Measurements from ENCODE around the gene TMEM38A.
"Not testable (repeated sequence)": the region's sequence is repeated elsewhere in the genome, so short reads cannot be mapped to it uniquely, and the experiment has no call there.

TMEM38A gene

GRCh38 chr19:16702123-16702522, 41.2 kb downstream of the TMEM38A start:
- no peaks in the 10 kb centered on the region for H3K4me1 ChIP-seq (ENCODE audit: control insufficient read depth, insufficient read depth, low read length)
- H3K27me3 ChIP-seq (ENCODE audit: control insufficient read depth, insufficient read depth, low read length), result no peaks in the 10 kb centered on the region
- no peak overlapping the region for H3K9ac ChIP-seq (ENCODE audit: low read length)
- no peak overlapping the region for H3K4me3 ChIP-seq (ENCODE audit: low read length)
- no peaks in the 10 kb centered on the region for H3K36me3 ChIP-seq (ENCODE audit: control insufficient read depth, insufficient read depth, low read length)
- no peak overlapping the region for H3K27ac ChIP-seq (ENCODE audit: low read depth, low read length)

GRCh38 chr19:16703677-16704076, 42.7 kb downstream of the TMEM38A start:
- Histone ChIP-seq H3K9ac (ENCODE audit: low read length) (no peak overlapping the region), H3K4me3 (ENCODE audit: low read length) (no peak overlapping the region), H3K4me1 (ENCODE audit: control insufficient read depth, insufficient read depth, low read length) (no peaks in the 10 kb centered on the region), H3K36me3 (ENCODE audit: control insufficient read depth, insufficient read depth, low read length) (no peaks in the 10 kb centered on the region), H3K27ac (ENCODE audit: low read depth, low read length) (no peak overlapping the region), H3K27me3 (ENCODE audit: control insufficient read depth, insufficient read depth, low read length) (no peaks in the 10 kb centered on the region)

GRCh38 chr19:16710870-16711269, 49.9 kb downstream of the TMEM38A start:
- not testable (repeated sequence) for H3K9ac ChIP-seq (ENCODE audit: low read length); H3K36me3 ChIP-seq (ENCODE audit: control insufficient read depth, insufficient read depth, low read length); H3K4me1 ChIP-seq (ENCODE audit: control insufficient read depth, insufficient read depth, low read length); H3K27me3 ChIP-seq (ENCODE audit: control insufficient read depth, insufficient read depth, low read length); H3K4me3 ChIP-seq (ENCODE audit: low read length); H3K27ac ChIP-seq (ENCODE audit: low read depth, low read length)

- H3K27me3 ChIP-seq (ENCODE audit: control insufficient read depth, insufficient read depth, low read length); H3K4me3 ChIP-seq (ENCODE audit: low read length); H3K4me1 ChIP-seq (ENCODE audit: control insufficient read depth, insufficient read depth, low read length); H3K27ac ChIP-seq (ENCODE audit: low read depth, low read length); H3K9ac ChIP-seq (ENCODE audit: low read length); H3K36me3 ChIP-seq (ENCODE audit: control insufficient read depth, insufficient read depth, low read length): not testable (repeated sequence)
Observed at GRCh38 chr19:16712295-16712694, 51.4 kb downstream of the TMEM38A start.

- H3K4me1 ChIP-seq (ENCODE audit: control insufficient read depth, insufficient read depth, low read length), result no peaks in the 10 kb centered on the region
- H3K27ac ChIP-seq (ENCODE audit: low read depth, low read length), result no peak overlapping the region
- H3K27me3 ChIP-seq (ENCODE audit: control insufficient read depth, insufficient read depth, low read length), result no peaks in the 10 kb centered on the region
Observed at GRCh38 chr19:16714702-16715287, 53.9 kb downstream of the TMEM38A start.

GRCh38 chr19:16715611-16716010, 54.7 kb downstream of the TMEM38A start:
- Histone ChIP-seq H3K4me1 (ENCODE audit: control insufficient read depth, insufficient read depth, low read length) (no peaks in the 10 kb centered on the region), H3K27ac (ENCODE audit: low read depth, low read length) (no peak overlapping the region), H3K27me3 (ENCODE audit: control insufficient read depth, insufficient read depth, low read length) (no peaks in the 10 kb centered on the region), H3K36me3 (ENCODE audit: control insufficient read depth, insufficient read depth, low read length) (no peaks in the 10 kb centered on the region), H3K4me3 (ENCODE audit: low read length) (no peak overlapping the region), H3K9ac (ENCODE audit: low read length) (no peak overlapping the region)

More at GRCh38 chr19:16714702-16715287, 53.9 kb downstream of the TMEM38A start:
- no peak overlapping the region for H3K4me3 ChIP-seq (ENCODE audit: low read length)
- no peaks in the 10 kb centered on the region for H3K36me3 ChIP-seq (ENCODE audit: control insufficient read depth, insufficient read depth, low read length)
- no peak overlapping the region for H3K9ac ChIP-seq (ENCODE audit: low read length)

- Histone ChIP-seq H3K36me3 (ENCODE audit: control insufficient read depth, insufficient read depth, low read length) (no peaks in the 10 kb centered on the region), H3K27ac (ENCODE audit: low read depth, low read length) (no peak overlapping the region), H3K4me1 (ENCODE audit: control insufficient read depth, insufficient read depth, low read length) (no peaks in the 10 kb centered on the region), H3K9ac (ENCODE audit: low read length) (no peak overlapping the region), H3K27me3 (ENCODE audit: control insufficient read depth, insufficient read depth, low read length) (no peaks in the 10 kb centered on the region), H3K4me3 (ENCODE audit: low read length) (no peak overlapping the region)
Observed at GRCh38 chr19:16721051-16721450, 60.1 kb downstream of the TMEM38A start.

GRCh38 chr19:16722591-16722990, 61.7 kb downstream of the TMEM38A start:
- H3K9ac ChIP-seq (ENCODE audit: low read length), result no peak overlapping the region
- no peak overlapping the region for H3K4me3 ChIP-seq (ENCODE audit: low read length)
- H3K36me3 ChIP-seq (ENCODE audit: control insufficient read depth, insufficient read depth, low read length), result no peaks in the 10 kb centered on the region
- H3K27me3 ChIP-seq (ENCODE audit: control insufficient read depth, insufficient read depth, low read length), result no peaks in the 10 kb centered on the region
- H3K27ac ChIP-seq (ENCODE audit: low read depth, low read length), result no peak overlapping the region
- no peaks in the 10 kb centered on the region for H3K4me1 ChIP-seq (ENCODE audit: control insufficient read depth, insufficient read depth, low read length)

- Histone ChIP-seq H3K4me3 (ENCODE audit: low read length) (no peak overlapping the region), H3K4me1 (ENCODE audit: control insufficient read depth, insufficient read depth, low read length) (no peaks in the 10 kb centered on the region), H3K27me3 (ENCODE audit: control insufficient read depth, insufficient read depth, low read length) (no peaks in the 10 kb centered on the region), H3K36me3 (ENCODE audit: control insufficient read depth, insufficient read depth, low read length) (no peaks in the 10 kb centered on the region), H3K9ac (ENCODE audit: low read length) (no peak overlapping the region), H3K27ac (ENCODE audit: low read depth, low read length) (no peak overlapping the region)
Observed at GRCh38 chr19:16726916-16727315, 66.0 kb downstream of the TMEM38A start.

GRCh38 chr19:16735650-16736266, 74.8 kb downstream of the TMEM38A start:
- H3K4me1 ChIP-seq (ENCODE audit: control insufficient read depth, insufficient read depth, low read length); H3K9ac ChIP-seq (ENCODE audit: low read length); H3K27me3 ChIP-seq (ENCODE audit: control insufficient read depth, insufficient read depth, low read length); H3K36me3 ChIP-seq (ENCODE audit: control insufficient read depth, insufficient read depth, low read length); H3K27ac ChIP-seq (ENCODE audit: low read depth, low read length); H3K4me3 ChIP-seq (ENCODE audit: low read length): not testable (repeated sequence)

GRCh38 chr19:16736709-16737108, 75.8 kb downstream of the TMEM38A start:
- Histone ChIP-seq H3K27me3 (ENCODE audit: control insufficient read depth, insufficient read depth, low read length) (no peaks in the 10 kb centered on the region), H3K36me3 (ENCODE audit: control insufficient read depth, insufficient read depth, low read length) (no peaks in the 10 kb centered on the region), H3K4me3 (ENCODE audit: low read length) (no peak overlapping the region), H3K27ac (ENCODE audit: low read depth, low read length) (no peak overlapping the region), H3K4me1 (ENCODE audit: control insufficient read depth, insufficient read depth, low read length) (no peaks in the 10 kb centered on the region), H3K9ac (ENCODE audit: low read length) (no peak overlapping the region)

GRCh38 chr19:16737911-16738310, 77.0 kb downstream of the TMEM38A start:
- Histone ChIP-seq H3K27ac (ENCODE audit: low read depth, low read length) (no peak overlapping the region), H3K36me3 (ENCODE audit: control insufficient read depth, insufficient read depth, low read length) (no peaks in the 10 kb centered on the region), H3K9ac (ENCODE audit: low read length) (no peak overlapping the region), H3K4me1 (ENCODE audit: control insufficient read depth, insufficient read depth, low read length) (no peaks in the 10 kb centered on the region), H3K27me3 (ENCODE audit: control insufficient read depth, insufficient read depth, low read length) (no peaks in the 10 kb centered on the region), H3K4me3 (ENCODE audit: low read length) (no peak overlapping the region)

- no peaks in the 10 kb centered on the region for H3K27me3 ChIP-seq (ENCODE audit: control insufficient read depth, insufficient read depth, low read length)
- H3K4me3 ChIP-seq (ENCODE audit: low read length), result no peak overlapping the region
- no peaks in the 10 kb centered on the region for H3K36me3 ChIP-seq (ENCODE audit: control insufficient read depth, insufficient read depth, low read length)
- H3K4me1 ChIP-seq (ENCODE audit: control insufficient read depth, insufficient read depth, low read length), result no peaks in the 10 kb centered on the region
- H3K9ac ChIP-seq (ENCODE audit: low read length), result no peak overlapping the region
- no peak overlapping the region for H3K27ac ChIP-seq (ENCODE audit: low read depth, low read length)
Observed at GRCh38 chr19:16739546-16739945, 78.6 kb downstream of the TMEM38A start.
